ENCODE results near the gene DCC. TPM values are rescaled to one million over a fixed set of nuclear protein-coding genes. Genes with fewer than 3 reads are reported as not detected.

Gene DCC
- total RNA-seq, 1 donor from 2014 or later = under 0.01 TPM

DNA sequence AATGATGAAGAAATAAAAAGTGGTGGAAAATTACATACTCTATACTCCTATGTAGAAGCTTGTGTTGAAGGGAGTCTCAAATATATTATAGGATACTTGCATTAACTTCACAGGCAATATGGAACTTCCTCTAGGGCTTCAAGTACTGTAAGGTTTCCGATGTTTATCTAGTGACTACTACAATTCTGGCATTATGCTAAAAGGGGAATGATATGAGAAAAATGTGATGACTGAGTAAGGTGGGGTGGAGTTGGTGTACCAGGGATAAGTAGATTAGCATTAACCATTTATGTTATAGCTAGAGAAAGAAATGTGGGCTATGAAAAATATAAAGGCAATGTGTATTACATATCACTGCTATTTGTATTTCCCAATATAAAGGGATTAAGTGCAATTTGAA, 229.5 kb downstream of the DCC start:
- H3K9ac ChIP-seq (ENCODE audit: low read depth in 1 of 3, low read length in 3 of 3) = no peak overlapping the region
- no peak overlapping the region for H3K4me3 ChIP-seq (ENCODE audit: low read length in 3 of 3)
- no peak overlapping the region for H3K27ac ChIP-seq (ENCODE audit: low read depth, low read length)
- no peaks in the 10 kb centered on the region for H3K9me3 ChIP-seq (ENCODE audit: control insufficient read depth in 3 of 3, low read length in 3 of 3)
- no peaks in the 10 kb centered on the region for H3K36me3 ChIP-seq (ENCODE audit: control insufficient read depth in 3 of 3, insufficient read depth in 3 of 3, low read length in 3 of 3)
- H3K4me1 ChIP-seq (ENCODE audit: control insufficient read depth in 3 of 3, insufficient read depth in 3 of 3, low read length in 3 of 3) = no peaks in the 10 kb centered on the region
- no peaks in the 10 kb centered on the region for H3K27me3 ChIP-seq (ENCODE audit: control insufficient read depth in 3 of 3, insufficient read depth in 3 of 3, low read length in 3 of 3)

DNA sequence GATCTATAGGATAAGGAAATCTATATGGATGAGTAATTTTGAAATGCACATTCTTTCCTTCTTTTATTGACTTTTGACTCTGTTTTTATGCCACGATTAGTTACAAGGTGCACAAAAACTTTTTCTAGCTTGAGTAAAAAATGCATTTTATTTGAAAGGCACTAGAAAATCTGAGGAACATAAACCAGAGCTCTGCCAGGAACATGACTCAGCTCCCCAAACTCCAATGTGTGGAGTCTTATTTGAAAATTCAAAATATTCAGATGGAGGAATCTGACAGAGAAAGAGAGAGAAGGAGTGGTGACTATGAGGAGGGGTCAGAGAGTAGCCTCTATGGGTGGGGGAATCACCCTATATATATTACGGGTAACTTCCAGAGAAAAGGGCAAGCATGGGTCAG, 231.0 kb downstream of the DCC start:
- no peaks in the 10 kb centered on the region for H3K9me3 ChIP-seq (ENCODE audit: control insufficient read depth in 3 of 3, low read length in 3 of 3)
- no peaks in the 10 kb centered on the region for H3K4me1 ChIP-seq (ENCODE audit: control insufficient read depth in 3 of 3, insufficient read depth in 3 of 3, low read length in 3 of 3)
- no peaks in the 10 kb centered on the region for H3K36me3 ChIP-seq (ENCODE audit: control insufficient read depth in 3 of 3, insufficient read depth in 3 of 3, low read length in 3 of 3)
- H3K27me3 ChIP-seq (ENCODE audit: control insufficient read depth in 3 of 3, insufficient read depth in 3 of 3, low read length in 3 of 3) = no peaks in the 10 kb centered on the region
- H3K4me3 ChIP-seq (ENCODE audit: low read length in 3 of 3) = no peak overlapping the region
- no peak overlapping the region for H3K9ac ChIP-seq (ENCODE audit: low read depth in 1 of 3, low read length in 3 of 3)
- no peak overlapping the region for H3K27ac ChIP-seq (ENCODE audit: low read depth, low read length)

DNA sequence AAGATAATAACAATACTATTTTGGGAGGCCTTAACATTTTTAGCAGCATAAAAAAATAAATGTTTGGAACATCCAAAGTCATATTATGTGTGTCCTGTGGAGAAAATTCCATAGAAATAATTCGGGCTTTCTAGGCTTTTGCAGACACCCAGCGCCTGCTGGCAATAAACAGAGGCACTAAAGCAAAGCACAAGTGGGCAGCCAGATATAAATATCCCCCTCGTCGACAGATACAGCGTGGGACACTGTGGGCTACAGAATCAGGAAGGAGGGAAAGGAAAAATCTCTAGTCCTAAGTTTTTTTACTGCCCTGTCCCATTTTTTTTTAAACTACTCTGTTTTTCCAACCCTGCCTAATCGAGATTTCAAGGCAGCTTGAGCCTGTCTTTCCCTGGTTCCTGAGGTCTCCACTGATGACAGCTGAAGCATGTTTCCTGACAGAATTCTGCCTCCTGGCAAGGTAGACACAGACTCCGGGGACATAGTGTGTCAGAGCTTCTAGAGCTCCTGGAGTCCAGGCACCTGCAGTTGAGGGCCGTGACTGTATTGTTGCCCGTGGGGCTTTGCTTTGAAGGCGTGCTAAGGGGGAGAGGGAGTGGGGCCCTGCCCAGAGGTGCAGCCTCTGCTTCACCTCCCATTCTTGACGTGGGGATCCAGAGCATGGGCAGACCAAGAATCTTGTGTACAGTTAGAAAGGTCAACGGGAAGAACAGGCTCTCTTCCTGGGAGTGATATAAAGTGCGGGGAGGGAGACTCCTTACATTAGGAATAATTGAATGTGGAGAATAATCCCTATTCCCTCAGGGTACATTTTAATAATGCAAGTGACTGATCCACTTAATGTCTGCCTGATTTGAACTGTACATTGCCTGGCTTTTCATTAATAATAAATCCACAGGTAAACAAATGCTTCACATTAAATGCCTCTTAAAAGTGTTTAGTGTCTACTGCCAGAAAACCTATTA, 232.3 kb downstream of the DCC start:
- Histone ChIP-seq H3K36me3 (ENCODE audit: control insufficient read depth in 3 of 3, insufficient read depth in 3 of 3, low read length in 3 of 3) (no peaks in the 10 kb centered on the region), H3K27ac (ENCODE audit: low read depth, low read length) (no peak overlapping the region), H3K27me3 (ENCODE audit: control insufficient read depth in 3 of 3, insufficient read depth in 3 of 3, low read length in 3 of 3) (no peaks in the 10 kb centered on the region), H3K4me3 (ENCODE audit: low read length in 3 of 3) (no peak overlapping the region), H3K4me1 (ENCODE audit: control insufficient read depth in 3 of 3, insufficient read depth in 3 of 3, low read length in 3 of 3) (no peaks in the 10 kb centered on the region), H3K9me3 (ENCODE audit: control insufficient read depth in 3 of 3, low read length in 3 of 3) (no peaks in the 10 kb centered on the region), H3K9ac (ENCODE audit: low read depth in 1 of 3, low read length in 3 of 3) (no peak overlapping the region)

DNA sequence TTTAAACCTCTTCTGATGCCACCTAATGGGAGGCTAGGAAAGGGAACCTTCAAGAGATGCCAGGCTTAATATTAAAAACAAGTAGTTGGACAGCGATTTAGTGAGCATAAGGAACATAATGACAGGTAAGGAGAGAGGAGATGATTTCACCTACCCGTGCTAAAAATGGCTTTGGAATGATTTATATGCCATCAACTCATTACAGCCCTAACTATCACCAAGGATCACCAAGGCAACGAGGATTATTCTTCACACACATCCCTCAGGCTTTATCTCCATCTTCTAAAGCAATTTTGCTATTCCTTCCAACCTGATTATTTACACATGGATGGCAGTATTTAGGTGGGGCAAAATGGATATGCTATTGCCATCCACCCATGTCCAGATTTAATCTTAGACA, 237.8 kb downstream of the DCC start:
- H3K4me1 ChIP-seq (ENCODE audit: control insufficient read depth in 3 of 3, insufficient read depth in 3 of 3, low read length in 3 of 3) = no peaks in the 10 kb centered on the region
- H3K9me3 ChIP-seq (ENCODE audit: control insufficient read depth in 3 of 3, low read length in 3 of 3) = no peaks in the 10 kb centered on the region

DNA sequence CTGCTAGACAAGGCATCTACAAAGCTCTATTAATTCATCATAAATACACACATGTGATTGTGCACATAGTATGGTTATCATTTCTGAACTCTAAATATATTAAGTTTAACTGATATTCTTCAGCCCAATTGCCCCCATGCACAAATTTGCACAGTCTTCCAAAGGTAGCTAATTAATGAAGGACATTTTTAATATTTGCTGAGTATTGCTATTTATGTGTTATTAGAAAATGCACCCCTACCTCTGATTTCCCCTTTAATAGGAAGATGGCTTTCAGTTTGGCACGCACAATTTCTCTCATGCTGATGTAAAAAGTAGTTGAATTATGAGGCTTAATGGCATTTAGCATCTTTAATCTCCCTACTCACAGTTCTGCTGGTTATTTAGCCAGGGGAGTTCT, 242.1 kb downstream of the DCC start:
- H3K4me1 ChIP-seq (ENCODE audit: control insufficient read depth in 3 of 3, insufficient read depth in 3 of 3, low read length in 3 of 3) = no peaks in the 10 kb centered on the region

More for the DNA sequence above, 237.8 kb downstream of the DCC start:
- no peak overlapping the region for H3K27ac ChIP-seq (ENCODE audit: low read depth, low read length)
- no peak overlapping the region for H3K9ac ChIP-seq (ENCODE audit: low read depth in 1 of 3, low read length in 3 of 3)
- H3K4me3 ChIP-seq (ENCODE audit: low read length in 3 of 3) = no peak overlapping the region
- H3K27me3 ChIP-seq (ENCODE audit: control insufficient read depth in 3 of 3, insufficient read depth in 3 of 3, low read length in 3 of 3) = no peaks in the 10 kb centered on the region
- H3K36me3 ChIP-seq (ENCODE audit: control insufficient read depth in 3 of 3, insufficient read depth in 3 of 3, low read length in 3 of 3) = no peaks in the 10 kb centered on the region

DNA sequence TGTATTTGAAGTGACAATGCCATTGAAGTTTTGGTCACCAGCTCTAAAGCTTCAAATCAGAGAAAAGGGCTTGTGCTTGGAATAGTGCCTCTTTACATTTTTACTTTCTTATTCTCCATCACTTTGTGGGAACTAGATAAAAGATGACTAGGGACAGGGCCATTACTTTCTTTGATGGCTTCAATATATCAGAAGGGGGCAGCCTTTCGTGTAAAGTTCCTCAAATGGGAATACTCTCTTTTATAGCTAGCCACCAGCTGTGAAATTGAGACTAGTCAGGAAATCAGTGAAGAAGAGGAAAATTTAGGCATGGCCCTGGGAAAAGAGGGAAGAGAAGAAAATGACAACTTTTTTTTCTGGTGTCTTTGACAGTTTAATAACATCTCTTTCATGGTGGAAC, 242.5 kb downstream of the DCC start:
- Histone ChIP-seq H3K27ac (ENCODE audit: low read depth, low read length) (no peak overlapping the region), H3K27me3 (ENCODE audit: control insufficient read depth in 3 of 3, insufficient read depth in 3 of 3, low read length in 3 of 3) (no peaks in the 10 kb centered on the region), H3K9ac (ENCODE audit: low read depth in 1 of 3, low read length in 3 of 3) (no peak overlapping the region), H3K9me3 (ENCODE audit: control insufficient read depth in 3 of 3, low read length in 3 of 3) (no peaks in the 10 kb centered on the region), H3K4me3 (ENCODE audit: low read length in 3 of 3) (no peak overlapping the region), H3K36me3 (ENCODE audit: control insufficient read depth in 3 of 3, insufficient read depth in 3 of 3, low read length in 3 of 3) (no peaks in the 10 kb centered on the region), H3K4me1 (ENCODE audit: control insufficient read depth in 3 of 3, insufficient read depth in 3 of 3, low read length in 3 of 3) (no peaks in the 10 kb centered on the region)

More for the DNA sequence above, 242.1 kb downstream of the DCC start:
- Histone ChIP-seq H3K4me3 (ENCODE audit: low read length in 3 of 3) (no peak overlapping the region), H3K36me3 (ENCODE audit: control insufficient read depth in 3 of 3, insufficient read depth in 3 of 3, low read length in 3 of 3) (no peaks in the 10 kb centered on the region), H3K9me3 (ENCODE audit: control insufficient read depth in 3 of 3, low read length in 3 of 3) (no peaks in the 10 kb centered on the region), H3K9ac (ENCODE audit: low read depth in 1 of 3, low read length in 3 of 3) (no peak overlapping the region), H3K27me3 (ENCODE audit: control insufficient read depth in 3 of 3, insufficient read depth in 3 of 3, low read length in 3 of 3) (no peaks in the 10 kb centered on the region), H3K27ac (ENCODE audit: low read depth, low read length) (no peak overlapping the region)

DNA sequence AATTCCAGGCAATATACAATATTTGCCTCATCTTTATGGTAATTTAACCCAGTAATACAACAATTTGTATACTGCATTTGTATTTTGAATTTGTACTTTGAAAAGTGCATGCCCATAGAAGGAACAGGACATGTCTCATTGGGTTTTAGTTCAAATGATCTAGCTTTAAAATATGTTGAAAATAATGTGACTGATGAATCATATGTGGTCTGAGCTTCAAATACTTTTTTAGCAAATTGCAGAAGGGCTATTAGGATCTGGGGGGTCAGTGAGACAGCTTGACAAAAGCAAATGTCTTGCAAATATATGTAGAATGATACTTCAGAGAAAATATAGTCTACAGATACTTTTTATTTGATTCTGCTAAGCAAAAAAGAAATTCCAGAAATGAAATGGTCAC, 248.9 kb downstream of the DCC start:
- Histone ChIP-seq H3K9me3 (ENCODE audit: control insufficient read depth in 3 of 3, low read length in 3 of 3) (no peaks in the 10 kb centered on the region), H3K36me3 (ENCODE audit: control insufficient read depth in 3 of 3, insufficient read depth in 3 of 3, low read length in 3 of 3) (no peaks in the 10 kb centered on the region), H3K9ac (ENCODE audit: low read depth in 1 of 3, low read length in 3 of 3) (no peak overlapping the region), H3K27me3 (ENCODE audit: control insufficient read depth in 3 of 3, insufficient read depth in 3 of 3, low read length in 3 of 3) (no peaks in the 10 kb centered on the region), H3K4me1 (ENCODE audit: control insufficient read depth in 3 of 3, insufficient read depth in 3 of 3, low read length in 3 of 3) (no peaks in the 10 kb centered on the region), H3K27ac (ENCODE audit: low read depth, low read length) (no peak overlapping the region), H3K4me3 (ENCODE audit: low read length in 3 of 3) (no peak overlapping the region)

DNA sequence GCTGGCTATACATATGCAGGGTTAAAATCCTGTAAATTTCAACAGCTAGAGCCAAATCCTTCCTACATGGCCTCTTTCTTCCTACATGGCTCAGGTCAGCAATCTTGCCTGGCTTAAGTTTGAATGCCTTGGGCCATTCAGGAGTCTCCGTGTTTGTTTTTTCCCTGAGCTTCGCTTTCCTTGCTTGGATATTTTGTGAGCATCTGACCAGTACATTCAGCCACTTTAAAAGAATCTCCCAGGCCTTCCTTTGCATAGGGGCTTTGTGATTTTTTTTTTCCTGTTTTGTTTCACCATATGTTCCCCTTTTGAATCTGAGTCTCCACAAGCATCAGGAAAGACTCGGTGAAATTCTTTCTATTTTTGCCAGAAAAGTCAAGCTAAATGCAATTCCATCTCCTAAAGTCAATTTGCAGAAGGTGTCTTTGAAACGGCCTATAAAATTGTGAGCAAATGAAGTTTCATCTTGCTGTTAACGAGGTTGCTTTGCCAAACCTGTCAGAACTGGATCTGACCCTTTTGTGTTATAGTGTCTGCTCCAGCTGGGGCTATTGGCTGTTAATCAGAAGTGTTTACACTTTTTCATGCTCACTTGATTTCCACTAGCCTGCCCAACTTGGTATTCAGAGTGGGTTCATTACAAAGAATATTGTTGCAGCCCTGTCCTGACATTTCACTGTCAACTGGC, 256.9 kb downstream of the DCC start:
- Histone ChIP-seq H3K27me3 (ENCODE audit: control insufficient read depth in 3 of 3, insufficient read depth in 3 of 3, low read length in 3 of 3) (no peaks in the 10 kb centered on the region), H3K9ac (ENCODE audit: low read depth in 1 of 3, low read length in 3 of 3) (no peak overlapping the region), H3K9me3 (ENCODE audit: control insufficient read depth in 3 of 3, low read length in 3 of 3) (no peaks in the 10 kb centered on the region), H3K27ac (ENCODE audit: low read depth, low read length) (no peak overlapping the region), H3K36me3 (ENCODE audit: control insufficient read depth in 3 of 3, insufficient read depth in 3 of 3, low read length in 3 of 3) (no peaks in the 10 kb centered on the region), H3K4me1 (ENCODE audit: control insufficient read depth in 3 of 3, insufficient read depth in 3 of 3, low read length in 3 of 3) (no peaks in the 10 kb centered on the region), H3K4me3 (ENCODE audit: low read length in 3 of 3) (no peak overlapping the region)

DNA sequence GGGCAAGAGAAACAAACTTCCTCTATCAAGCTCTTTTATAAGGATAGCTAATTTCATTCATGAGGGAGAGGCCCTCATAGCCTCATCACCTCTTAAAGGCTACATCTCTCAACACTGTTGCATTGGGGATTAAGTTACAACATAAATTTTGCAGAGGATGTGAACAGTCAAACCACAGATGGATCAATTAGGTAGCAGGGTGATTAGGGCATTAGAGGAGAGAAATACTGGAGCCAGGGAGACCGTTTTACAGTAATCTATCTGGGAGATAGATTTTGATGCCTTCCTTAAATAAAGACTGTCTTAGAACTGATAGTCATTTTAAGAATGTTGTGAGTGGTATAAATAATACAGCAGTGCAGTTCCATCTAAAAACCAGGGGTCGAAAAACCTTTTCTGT, 258.9 kb downstream of the DCC start:
- Histone ChIP-seq H3K36me3 (ENCODE audit: control insufficient read depth in 3 of 3, insufficient read depth in 3 of 3, low read length in 3 of 3) (no peaks in the 10 kb centered on the region), H3K9ac (ENCODE audit: low read depth in 1 of 3, low read length in 3 of 3) (no peak overlapping the region), H3K9me3 (ENCODE audit: control insufficient read depth in 3 of 3, low read length in 3 of 3) (no peaks in the 10 kb centered on the region), H3K4me3 (ENCODE audit: low read length in 3 of 3) (no peak overlapping the region), H3K27ac (ENCODE audit: low read depth, low read length) (no peak overlapping the region), H3K27me3 (ENCODE audit: control insufficient read depth in 3 of 3, insufficient read depth in 3 of 3, low read length in 3 of 3) (no peaks in the 10 kb centered on the region), H3K4me1 (ENCODE audit: control insufficient read depth in 3 of 3, insufficient read depth in 3 of 3, low read length in 3 of 3) (no peaks in the 10 kb centered on the region)

DNA sequence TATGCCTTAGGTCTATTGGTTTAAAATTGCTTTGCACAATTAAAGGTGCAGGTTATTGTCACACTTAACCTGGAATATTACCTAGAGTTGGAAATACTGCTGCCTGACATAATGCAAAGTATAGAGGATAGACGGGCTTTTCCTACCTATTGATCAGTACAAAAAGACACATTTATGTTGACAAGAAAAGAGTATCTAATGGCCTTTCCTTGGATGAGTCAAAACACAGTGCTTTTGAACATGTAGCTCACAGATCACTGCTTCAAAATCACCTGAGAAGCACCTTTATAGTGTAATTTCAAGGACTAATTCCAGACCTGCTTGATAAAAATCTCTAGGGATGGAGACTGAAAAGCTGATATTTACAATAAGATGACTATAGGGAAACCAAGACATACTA, 262.8 kb downstream of the DCC start:
- Histone ChIP-seq H3K36me3 (ENCODE audit: control insufficient read depth in 3 of 3, insufficient read depth in 3 of 3, low read length in 3 of 3) (no peaks in the 10 kb centered on the region), H3K27me3 (ENCODE audit: control insufficient read depth in 3 of 3, insufficient read depth in 3 of 3, low read length in 3 of 3) (no peaks in the 10 kb centered on the region), H3K9ac (ENCODE audit: low read depth in 1 of 3, low read length in 3 of 3) (no peak overlapping the region), H3K4me3 (ENCODE audit: low read length in 3 of 3) (no peak overlapping the region), H3K27ac (ENCODE audit: low read depth, low read length) (no peak overlapping the region), H3K9me3 (ENCODE audit: control insufficient read depth in 3 of 3, low read length in 3 of 3) (no peaks in the 10 kb centered on the region), H3K4me1 (ENCODE audit: control insufficient read depth in 3 of 3, insufficient read depth in 3 of 3, low read length in 3 of 3) (no peaks in the 10 kb centered on the region)
